LNCaP clone FGC (cell line): ENCODE measurements around the gene INTS12.

Experiments used
- DNase-seq: peaks from one replicate; pipeline ENCODE4 v3.0.0-alpha.2; 2011; ENCODE audit warnings: low read depth
- H3K4me3 ChIP-seq: 2 replicates; pipeline ENCODE4 v1.5.1; 2011; ENCODE audit warnings: mild to moderate bottlenecking, low read depth, low read length, control low read depth
- CTCF ChIP-seq: IDR thresholded peaks from 2 replicates; pipeline ENCODE4 v1.5.1; 2012; ENCODE audit warnings: mild to moderate bottlenecking; ENCODE audit not compliant: control insufficient read depth, insufficient read depth; ENCODE audit errors: extremely low read depth

INTS12 gene

GRCh38 chr4:105725623-105726022, 17.1 kb upstream of the INTS12 start:
- H3K4me3 ChIP-seq: no peak overlapping the region
- DNase-seq: no peak
- no peak for TF ChIP-seq CTCF

- no peak for TF ChIP-seq CTCF
- DNase-seq: no peak
- no peak overlapping the region for H3K4me3 ChIP-seq
Measured at GRCh38 chr4:105719204-105719603, 10.7 kb upstream of the INTS12 start.

- no peak for DNase-seq
- TF ChIP-seq CTCF: peak; percentile 46
- H3K4me3 ChIP-seq: no peak overlapping the region
Measured at GRCh38 chr4:105715692-105716278, 7.3 kb upstream of the INTS12 start.

GRCh38 chr4:105714932-105715331, 6.4 kb upstream of the INTS12 start:
- no peak for DNase-seq
- H3K4me3 ChIP-seq: no peak overlapping the region
- TF ChIP-seq CTCF: no peak

- no peak for TF ChIP-seq CTCF
- H3K4me3 ChIP-seq: peak overlapping the region; percentile 26
- no peak for DNase-seq
Measured at GRCh38 chr4:105714071-105714521, 5.6 kb upstream of the INTS12 start.

GRCh38 chr4:105712766-105713165, 4.3 kb upstream of the INTS12 start:
- no peak overlapping the region for H3K4me3 ChIP-seq
- TF ChIP-seq CTCF: no peak
- no peak for DNase-seq

- no peak for DNase-seq
- TF ChIP-seq CTCF: no peak
- H3K4me3 ChIP-seq: no peak overlapping the region
Measured at GRCh38 chr4:105710678-105711077, 2.2 kb upstream of the INTS12 start.
